Naive thymus-derived CD4-positive, alpha-beta T cell (primary cell): ENCODE data around the gene HUS1. TPM values are rescaled to one million over a fixed set of nuclear protein-coding genes. Genes with fewer than 3 reads are reported as not detected.
"Not testable (repeated sequence)": the region's sequence is repeated elsewhere in the genome, so short reads cannot be mapped to it uniquely, and the experiment has no call there.

Source experiments
- ATAC-seq: fragments of 150-1000 bp; cut with Tn5 transposase; 2 replicates; pipeline ENCODE4 v1.10.0; 2021; ENCODE audit warnings: mild to moderate bottlenecking, moderate library complexity
- CTCF ChIA-PET: fragments of 350-600 bp; sonication (Branson Sonifier 250); formaldehyde crosslinking; loops from one replicate; lab custom pipeline; 2021; ENCODE audit warnings: antibody characterized with exemption; lab: Charles Lee
- POLR2A ChIA-PET: fragments of 350-600 bp; sonication (Branson Sonifier 250); formaldehyde crosslinking; loops from one replicate; lab custom pipeline; 2021; ENCODE audit warnings: antibody characterized with exemption, inconsistent platforms; lab: Charles Lee
- DNase-seq, 9 donors: peaks; one replicate each; pipeline versions ENCODE4 v3.0.0 to v3.0.0-alpha.2; 2020 to 2022; ENCODE audit warnings: mixed read lengths in 1 of 9
- H3K27ac ChIP-seq: one replicate; pipeline ENCODE4 v1.7.0; 2013; ENCODE audit warnings: mild to moderate bottlenecking, low read depth, low read length, moderate library complexity
- H3K27me3 ChIP-seq, 2 donors: one replicate each; pipeline ENCODE4 v1.7.0; 2013; ENCODE audit warnings: low read length in 2 of 2, mild to moderate bottlenecking in 2 of 2, moderate library complexity in 2 of 2; ENCODE audit not compliant: control insufficient read depth in 2 of 2, insufficient read depth in 2 of 2
- H3K36me3 ChIP-seq, 3 experiments: 1 replicate in 2 of 3; 2 replicates in 1 of 3; pipeline ENCODE4 v1.7.0; 2013; ENCODE audit warnings: low read length in 3 of 3, mild to moderate bottlenecking in 3 of 3, moderate library complexity in 1 of 3; ENCODE audit not compliant: insufficient read depth in 3 of 3, control insufficient read depth in 2 of 3
- H3K4me1 ChIP-seq, 2 donors: one replicate each; pipeline ENCODE4 v1.7.0; 2013; ENCODE audit warnings: low read length in 2 of 2, mild to moderate bottlenecking in 2 of 2, moderate library complexity in 1 of 2; ENCODE audit not compliant: control insufficient read depth in 2 of 2, insufficient read depth in 2 of 2
- H3K4me3 ChIP-seq: 2 replicates; pipeline ENCODE4 v1.7.0; 2013; ENCODE audit warnings: mild to moderate bottlenecking, low read length
- H3K9me3 ChIP-seq, 3 experiments: 1 replicate in 2 of 3; 2 replicates in 1 of 3; pipeline ENCODE4 v1.7.0; 2013; ENCODE audit warnings: low read length in 3 of 3; ENCODE audit not compliant: control insufficient read depth in 2 of 3
- H3K27ac Mint-ChIP-seq, 9 donors: one replicate each; pipeline ENCODE4 v1.8.0; 2020 to 2022; ENCODE audit warnings: mixed read lengths in 9 of 9, mild to moderate bottlenecking in 8 of 9, moderate library complexity in 5 of 9, inconsistent platforms in 2 of 9
- H3K27me3 Mint-ChIP-seq, 5 donors: one replicate each; pipeline ENCODE4 v1.8.0; 2021 to 2022; ENCODE audit warnings: mixed read lengths in 5 of 5, mild to moderate bottlenecking in 1 of 5
- H3K36me3 Mint-ChIP-seq, 5 donors: one replicate each; pipeline ENCODE4 v1.8.0; 2020 to 2022; ENCODE audit warnings: mixed read lengths in 5 of 5, mild to moderate bottlenecking in 3 of 5, inconsistent platforms in 1 of 5
- H3K4me1 Mint-ChIP-seq, 7 donors: one replicate each; pipeline ENCODE4 v1.8.0; 2020 to 2022; ENCODE audit warnings: mixed read lengths in 7 of 7, mild to moderate bottlenecking in 3 of 7, inconsistent platforms in 1 of 7
- H3K4me3 Mint-ChIP-seq, 10 donors: one replicate each; pipeline ENCODE4 v1.8.0; 2020 to 2022; ENCODE audit warnings: mild to moderate bottlenecking in 10 of 10, mixed read lengths in 10 of 10, moderate library complexity in 6 of 10, inconsistent platforms in 2 of 10
- H3K9me3 Mint-ChIP-seq, 11 donors: one replicate each; pipeline ENCODE4 v1.8.0; 2020 to 2022; ENCODE audit warnings: mixed read lengths in 11 of 11, mild to moderate bottlenecking in 4 of 11, inconsistent platforms in 1 of 11, moderate library complexity in 1 of 11
- intact Hi-C, 2 donors: fragments of 100-400 bp; cut with micrococcal nuclease; formaldehyde crosslinking; loops; one replicate each; pipeline ENCODE4 v1.15.1; 2023
- polyA plus RNA-seq, 2 donors: library from polyadenylated mRNA; unstranded; fragments of 300-500 nt; fragmentation: Illumina TruSeq; gene quantifications; one replicate each; pipeline ENCODE4 v1.2.3, GENCODE V29; 2021
- total RNA-seq, 6 experiments: library from RNA in 5 of 6; stranded (reverse) in 5 of 6; gene quantifications; 1 replicate in 5 of 6; 2 replicates in 1 of 6; pipeline ENCODE4 v1.2.3 and lab custom pipeline; 2021 to 2026

The HUS1 gene
- total and polyA plus RNA-seq, 7 experiments from 2014 or later = 36.1 to 84.0 (median 67.6) TPM

DNA sequence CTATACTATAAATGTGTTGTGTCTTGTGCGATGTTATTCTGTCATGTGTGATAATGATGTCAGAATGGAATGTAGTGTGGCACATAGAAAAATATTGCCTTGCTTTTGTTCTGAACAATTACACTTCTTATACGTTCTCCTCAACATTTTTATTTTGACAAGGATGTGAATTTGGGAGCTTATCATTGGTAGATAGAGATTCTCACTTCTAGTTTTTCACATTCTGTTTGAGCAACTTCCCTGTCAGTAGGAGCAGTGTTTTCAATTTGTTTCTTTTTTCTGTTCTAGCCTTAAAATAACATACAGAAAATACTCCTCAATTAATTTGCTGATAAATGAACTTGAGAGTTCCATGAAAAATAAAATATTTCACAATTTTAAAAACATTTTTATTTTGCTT is 31.9 kb upstream of the HUS1 start:
- no peaks in the 10 kb centered on the region for H3K27me3 ChIP-seq
- H3K27ac ChIP-seq = no peak overlapping the region
- no peak for DNase-seq
- no peaks in the 10 kb centered on the region for H3K36me3 ChIP-seq
- Mint-ChIP-seq H3K4me3 (no peak overlapping the region), H3K27ac (no peak overlapping the region), H3K9me3 (peaks cover 0 to 3% (median 0%) of the 10 kb centered on the region in 11 donors), H3K36me3 (no peaks in the 10 kb centered on the region), H3K27me3 (peaks cover 0 to 9% (median 0%) of the 10 kb centered on the region in 5 donors), H3K4me1 (no peaks in the 10 kb centered on the region)
- CTCF ChIA-PET = no interaction called here
- POLR2A ChIA-PET = no interaction called here
- intact Hi-C loops = no loop called here
- H3K4me3 ChIP-seq = no peak overlapping the region
- H3K4me1 ChIP-seq = no peaks in the 10 kb centered on the region
- no peak for ATAC-seq
- H3K9me3 ChIP-seq = no peaks in the 10 kb centered on the region

DNA sequence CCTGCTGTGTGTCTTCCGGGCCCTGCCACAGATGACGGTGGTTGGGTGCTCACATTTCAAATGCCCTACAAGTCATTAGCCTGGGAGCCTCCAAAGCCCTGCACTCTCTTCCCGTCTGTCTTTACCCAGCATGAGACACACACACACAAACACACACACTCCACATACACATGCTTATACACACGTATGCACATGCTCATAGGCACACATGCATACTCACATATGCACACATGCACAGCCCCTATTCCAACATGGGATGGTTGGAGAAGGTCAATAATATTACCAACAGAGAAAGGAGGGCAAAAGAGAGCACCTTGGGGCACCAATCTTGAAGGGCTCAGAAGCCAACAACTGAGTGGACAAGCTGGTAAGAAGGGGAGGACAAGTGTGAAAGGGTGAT is 30.5 kb upstream of the HUS1 start:
- ATAC-seq (no peak), DNase-seq (no peak)
- Histone ChIP-seq H3K4me3 (no peak overlapping the region), H3K27ac (no peak overlapping the region), H3K27me3 (no peaks in the 10 kb centered on the region), H3K9me3 (no peaks in the 10 kb centered on the region), H3K4me1 (no peaks in the 10 kb centered on the region), H3K36me3 (no peaks in the 10 kb centered on the region)
- Mint-ChIP-seq H3K36me3 (no peaks in the 10 kb centered on the region), H3K4me3 (no peak overlapping the region), H3K27ac (no peak overlapping the region), H3K27me3 (peaks cover 0 to 4% (median 2%) of the 10 kb centered on the region in 5 donors), H3K4me1 (no peaks in the 10 kb centered on the region), H3K9me3 (peaks cover 0 to 2% (median 0%) of the 10 kb centered on the region in 11 donors)
- ChIA-PET POLR2A (no interaction called here), CTCF (no interaction called here)
- intact Hi-C loops = no loop called here

DNA sequence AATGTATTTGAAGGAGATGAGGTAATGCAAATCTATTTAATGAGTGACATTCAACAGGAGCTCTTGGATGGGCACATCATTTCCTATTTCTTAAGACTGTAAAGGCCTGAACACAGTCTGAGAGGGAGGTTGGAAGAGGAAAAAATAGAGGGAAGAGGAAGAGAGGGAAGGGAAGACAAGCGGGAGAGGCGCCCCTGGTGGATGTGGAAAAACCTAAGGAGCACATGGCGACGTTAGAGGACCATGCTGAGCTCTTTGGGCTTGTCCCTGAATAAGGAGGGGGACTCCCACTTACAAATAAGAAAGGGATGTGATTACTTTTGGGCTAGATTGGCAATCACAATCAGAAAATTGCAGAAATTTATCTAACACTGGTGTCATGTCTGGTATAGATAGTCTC is 29.8 kb upstream of the HUS1 start:
- intact Hi-C loops = no loop called here
- Mint-ChIP-seq H3K27me3 (peaks cover 0 to 10% (median 4%) of the 10 kb centered on the region in 5 donors), H3K36me3 (no peaks in the 10 kb centered on the region), H3K9me3 (peaks cover 0 to 2% (median 0%) of the 10 kb centered on the region in 11 donors), H3K27ac (no peak overlapping the region), H3K4me3 (no peak overlapping the region), H3K4me1 (no peaks in the 10 kb centered on the region)
- H3K9me3 ChIP-seq = no peaks in the 10 kb centered on the region
- H3K4me3 ChIP-seq = no peak overlapping the region
- ATAC-seq (no peak), DNase-seq (no peak)
- CTCF ChIA-PET = no interaction called here
- H3K4me1 ChIP-seq = no peaks in the 10 kb centered on the region
- no peaks in the 10 kb centered on the region for H3K27me3 ChIP-seq
- no peak overlapping the region for H3K27ac ChIP-seq
- POLR2A ChIA-PET = no interaction called here
- H3K36me3 ChIP-seq = no peaks in the 10 kb centered on the region

DNA sequence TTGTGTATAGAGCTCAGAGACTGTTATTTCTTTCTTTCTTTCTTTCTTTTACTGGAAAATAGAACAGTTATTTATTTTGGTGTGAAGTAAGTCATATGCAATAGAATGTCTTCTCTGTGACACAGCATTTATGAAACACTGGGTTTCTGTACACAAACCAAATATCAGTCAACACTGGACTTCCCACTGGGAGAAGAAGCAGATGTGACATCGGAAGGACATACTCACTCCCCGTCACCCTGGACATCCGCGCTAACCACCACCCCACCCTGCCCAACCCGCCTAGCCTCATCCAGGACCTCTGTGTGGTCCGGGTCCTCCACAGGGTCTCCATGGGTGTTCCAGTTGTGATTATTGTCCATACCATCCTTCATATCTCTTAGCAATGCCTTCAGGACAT is 27.5 kb upstream of the HUS1 start:
- ATAC-seq (no peak), DNase-seq (no peak)
- H3K9me3 Mint-ChIP-seq = peaks cover 0 to 5% (median 0%) of the 10 kb centered on the region in 11 donors
- ChIA-PET CTCF (no interaction called here), POLR2A (no interaction called here)
- H3K4me3 ChIP-seq = no peak overlapping the region
- no peak overlapping the region for H3K27ac Mint-ChIP-seq
- H3K36me3 Mint-ChIP-seq = peaks cover 0 to 2% (median 0%) of the 10 kb centered on the region in 5 donors
- H3K27ac ChIP-seq = no peak overlapping the region
- no peaks in the 10 kb centered on the region for H3K36me3 ChIP-seq
- intact Hi-C loops = no loop called here
- H3K9me3 ChIP-seq = no peaks in the 10 kb centered on the region
- no peaks in the 10 kb centered on the region for H3K4me1 Mint-ChIP-seq
- H3K27me3 ChIP-seq = no peaks in the 10 kb centered on the region
- peaks cover 0 to 24% (median 4%) of the 10 kb centered on the region in 5 donors for H3K27me3 Mint-ChIP-seq
- no peaks in the 10 kb centered on the region for H3K4me1 ChIP-seq
- H3K4me3 Mint-ChIP-seq = no peak overlapping the region

DNA sequence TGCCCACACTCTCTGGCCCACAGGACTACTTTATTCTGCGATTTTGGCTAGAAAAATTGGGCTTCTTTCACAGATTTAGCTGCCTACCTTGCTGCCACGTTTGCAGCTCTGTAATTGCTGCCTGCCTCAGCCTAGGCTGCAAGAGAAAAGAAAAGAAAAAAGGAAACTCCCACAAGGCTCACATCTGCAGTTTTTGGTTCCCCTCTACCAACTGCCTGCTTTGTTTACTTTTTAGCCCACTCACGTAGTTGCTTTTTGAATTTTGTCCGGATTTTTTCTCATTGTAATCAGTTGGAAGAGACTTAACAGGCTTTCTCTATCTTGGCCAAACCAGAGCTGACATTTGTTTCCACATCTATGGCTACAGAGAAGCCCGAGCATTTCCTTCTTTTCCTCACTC is 25.2 kb upstream of the HUS1 start:
- Mint-ChIP-seq H3K9me3 (peaks cover 0 to 5% (median 0%) of the 10 kb centered on the region in 11 donors), H3K4me1 (no peaks in the 10 kb centered on the region), H3K36me3 (peaks cover 0 to 2% (median 0%) of the 10 kb centered on the region in 5 donors), H3K27me3 (peaks cover 0 to 24% (median 4%) of the 10 kb centered on the region in 5 donors), H3K4me3 (no peak overlapping the region), H3K27ac (no peak overlapping the region)
- ATAC-seq (no peak), DNase-seq (no peak)
- Histone ChIP-seq H3K9me3 (no peaks in the 10 kb centered on the region), H3K27me3 (no peaks in the 10 kb centered on the region), H3K4me3 (no peak overlapping the region), H3K36me3 (no peaks in the 10 kb centered on the region), H3K27ac (no peak overlapping the region), H3K4me1 (no peaks in the 10 kb centered on the region)
- intact Hi-C loops = loop anchor here in 1 of 2 donors (5.0 kb wide), 1 partner anchor 423 kb away; no protein-coding TSS in a partner anchor
- CTCF ChIA-PET = no interaction called here
- POLR2A ChIA-PET = no interaction called here

DNA sequence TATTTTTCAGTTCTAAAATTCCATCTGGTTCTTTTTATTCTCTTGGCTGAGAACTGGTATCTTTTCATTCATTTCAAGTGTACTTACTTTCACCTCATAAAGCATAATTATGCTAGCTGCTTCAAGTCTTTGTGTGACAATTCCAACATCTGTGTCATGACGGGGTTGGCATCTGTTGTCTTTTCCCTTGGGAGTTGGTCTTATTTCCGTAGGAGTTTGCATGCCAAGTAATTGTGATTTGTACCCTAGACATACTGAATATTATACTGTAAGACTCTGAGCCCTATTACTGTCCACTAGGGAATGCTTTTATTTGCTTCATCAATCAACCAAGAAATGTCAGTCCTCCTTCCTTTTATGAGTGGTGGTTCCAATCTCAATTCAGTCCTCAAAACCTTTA is 24.6 kb upstream of the HUS1 start:
- H3K9me3 ChIP-seq = no peaks in the 10 kb centered on the region
- H3K9me3 Mint-ChIP-seq = peaks cover 0 to 5% (median 0%) of the 10 kb centered on the region in 11 donors
- DNase-seq (no peak), ATAC-seq (no peak)
- H3K4me1 Mint-ChIP-seq = no peaks in the 10 kb centered on the region
- no peaks in the 10 kb centered on the region for H3K27me3 ChIP-seq
- POLR2A ChIA-PET = no interaction called here
- no peaks in the 10 kb centered on the region for H3K4me1 ChIP-seq
- CTCF ChIA-PET = no interaction called here
- H3K4me3 Mint-ChIP-seq = no peak overlapping the region
- H3K27ac Mint-ChIP-seq = no peak overlapping the region
- no peak overlapping the region for H3K27ac ChIP-seq
- no peak overlapping the region for H3K4me3 ChIP-seq
- intact Hi-C loops = loop anchor here in 1 of 2 donors (5.0 kb wide), 1 partner anchor 423 kb away; no protein-coding TSS in a partner anchor
- H3K27me3 Mint-ChIP-seq = peaks cover 0 to 24% (median 3%) of the 10 kb centered on the region in 5 donors
- H3K36me3 Mint-ChIP-seq = peaks cover 0 to 2% (median 0%) of the 10 kb centered on the region in 5 donors
- no peaks in the 10 kb centered on the region for H3K36me3 ChIP-seq

DNA sequence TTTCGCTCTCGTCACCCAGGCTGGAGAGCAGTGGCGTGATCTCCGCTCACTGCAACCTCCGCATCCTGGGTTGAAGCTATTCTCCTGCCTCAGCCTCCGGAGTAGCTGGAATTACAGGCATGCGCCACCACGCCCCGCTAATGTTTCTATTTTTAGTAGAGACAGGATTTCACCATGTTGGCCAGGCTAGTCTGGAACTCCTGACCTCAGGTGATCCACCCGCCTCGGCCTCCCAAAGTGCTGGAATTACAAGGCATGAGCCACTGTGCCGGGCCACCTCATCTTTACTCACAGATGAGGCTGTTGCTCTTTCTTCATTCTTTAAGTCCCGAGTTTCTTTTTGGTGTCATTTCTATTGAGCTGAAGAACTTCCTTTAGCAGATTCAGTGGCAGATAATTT is 20.7 kb upstream of the HUS1 start:
- DNase-seq, H3K9me3 ChIP-seq, POLR2A ChIA-PET, H3K27ac Mint-ChIP-seq, H3K4me1 Mint-ChIP-seq, H3K36me3 ChIP-seq, H3K36me3 Mint-ChIP-seq, H3K27me3 ChIP-seq, ATAC-seq, H3K4me1 ChIP-seq, H3K4me3 ChIP-seq, H3K27ac ChIP-seq, H3K4me3 Mint-ChIP-seq, H3K9me3 Mint-ChIP-seq: not testable (repeated sequence)
- intact Hi-C loops = loop anchor here in 1 of 2 donors (5.0 kb wide), 1 partner anchor 427 kb away; no protein-coding TSS in a partner anchor
- peaks cover 0 to 22% (median 3%) of the 10 kb centered on the region in 5 donors for H3K27me3 Mint-ChIP-seq
- CTCF ChIA-PET = interaction anchor here (0.8 kb wide), 1 partner anchor 8 kb away, joined by 4 read pairs; no protein-coding TSS in a partner anchor
